Thymus (tissue), 11 donors: ENCODE measurements around the gene BTBD19. TPM values are rescaled to one million over a fixed set of nuclear protein-coding genes. Genes with fewer than 3 reads are reported as not detected.

ENCODE experiments used
- DNase-seq, 9 donors: peaks; one replicate each; pipeline ENCODE4 v3.0.0-alpha.2; 2013; ENCODE audit warnings: low spot score in 9 of 9, low read depth in 6 of 9, missing footprints in 1 of 9
- H3K27ac ChIP-seq, 2 donors: one replicate each; pipeline ENCODE4 v1.5.1; 2013; ENCODE audit warnings: control low read depth in 1 of 2, low read depth in 1 of 2, low read length in 1 of 2, mild to moderate bottlenecking in 1 of 2, moderate library complexity in 1 of 2
- H3K27me3 ChIP-seq, 2 donors: one replicate each; pipeline ENCODE4 v1.5.1; 2013; ENCODE audit warnings: low read length in 1 of 2; ENCODE audit not compliant: control insufficient read depth in 2 of 2, insufficient read depth in 1 of 2
- H3K36me3 ChIP-seq, 2 donors: one replicate each; pipeline ENCODE4 v1.5.1; 2013; ENCODE audit warnings: low read length in 1 of 2, mild to moderate bottlenecking in 1 of 2, moderate library complexity in 1 of 2; ENCODE audit not compliant: control insufficient read depth in 2 of 2, insufficient read depth in 2 of 2
- H3K4me1 ChIP-seq, 2 donors: one replicate each; pipeline ENCODE4 v1.5.1; 2013; ENCODE audit warnings: low read length in 2 of 2; ENCODE audit not compliant: control insufficient read depth in 2 of 2, insufficient read depth in 2 of 2
- H3K4me3 ChIP-seq, 2 donors: one replicate each; pipeline ENCODE4 v1.5.1; 2013; ENCODE audit warnings: low read length in 2 of 2, control low read depth in 1 of 2, mild to moderate bottlenecking in 1 of 2
- H3K9me3 ChIP-seq, 2 donors: one replicate each; pipeline ENCODE4 v1.5.1; 2013; ENCODE audit warnings: low read length in 1 of 2, mild to moderate bottlenecking in 1 of 2; ENCODE audit not compliant: control insufficient read depth in 2 of 2, insufficient read depth in 1 of 2
- WGBS: extraction: QIAGEN DNeasy Blood & Tissue Kit; methylation state at CpG from one replicate; pipeline ENCODE4 v1.1.7; 2013; 5-methylcytosine and 5-hydroxymethylcytosine counted together
- polyA plus RNA-seq: library from polyadenylated mRNA; stranded (reverse); fragments of 200-250 nt; gene quantifications from one replicate; pipeline ENCODE4 v1.2.3, GENCODE V29; 2013
- total RNA-seq: library from RNA; stranded (reverse); fragments of 120-200 nt; gene quantifications from one replicate; pipeline ENCODE4 v1.2.4, GENCODE V29; 2013
- donor health status: healthy.

BTBD19 gene
- total and polyA plus RNA-seq, 2 donors: 0.42 to 3.8 TPM

- no peak overlapping the region for H3K4me3 ChIP-seq
- peaks cover 2 to 39% of the 10 kb centered on the region in 2 donors for H3K4me1 ChIP-seq
- no peak overlapping the region for H3K27ac ChIP-seq
- no peak for DNase-seq
- no peaks in the 10 kb centered on the region for H3K27me3 ChIP-seq
- 96% methylated on average over 10 of the region's 10 CpGs for WGBS
- H3K36me3 ChIP-seq: peaks cover 11 to 13% of the 10 kb centered on the region in 2 donors
- no peaks in the 10 kb centered on the region for H3K9me3 ChIP-seq
Observed at GRCh38 chr1:44798481-44799365, 9.6 kb upstream of the BTBD19 start.

DNA sequence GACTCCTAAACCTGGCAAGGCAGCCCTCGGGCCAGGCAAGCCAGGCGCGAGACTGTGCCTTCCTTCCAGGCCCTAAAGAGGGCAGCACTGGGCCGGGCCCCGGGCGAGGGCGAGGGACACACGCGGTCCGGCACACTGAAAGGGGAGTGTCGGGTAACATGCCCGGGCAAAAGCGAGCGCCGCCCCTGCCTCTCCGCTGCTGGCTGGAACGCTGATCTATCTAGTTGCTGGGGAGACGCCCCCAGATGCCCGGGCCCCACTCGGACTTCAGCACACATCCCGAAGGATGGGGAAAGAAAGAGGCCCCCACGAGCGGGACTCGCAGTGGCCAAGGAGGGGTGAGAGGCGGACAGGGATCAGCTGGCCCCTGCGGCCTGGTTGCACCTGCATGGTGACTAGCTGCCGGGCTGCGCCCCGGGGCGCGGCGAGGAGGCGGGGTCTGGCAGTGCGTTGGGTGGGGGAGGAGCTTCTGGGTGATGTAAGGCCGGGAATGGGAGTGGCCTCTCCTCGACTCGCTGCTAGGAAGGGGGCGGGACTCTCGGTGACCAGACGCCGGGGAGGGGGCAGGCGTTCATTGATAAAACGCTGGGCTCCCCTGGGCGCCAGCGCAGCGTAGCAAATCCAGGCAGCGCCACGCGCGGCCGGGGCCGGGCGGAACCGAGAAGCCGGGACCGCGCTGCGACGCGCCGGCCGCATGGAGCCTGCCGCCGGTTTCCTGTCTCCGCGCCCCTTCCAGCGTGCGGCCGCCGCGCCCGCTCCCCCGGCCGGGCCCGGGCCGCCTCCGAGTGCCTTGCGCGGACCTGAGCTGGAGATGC is 8.3 kb upstream of the BTBD19 start, which contains the start of gene PLK3:
PLK3 (plus strand) TSS at position 608 of the 815 bp plus-strand sequence; CDS start at position 695, 87 bp downstream.
- Histone ChIP-seq H3K4me3 (peak within 1 kb of the TSS; percentile 80 to 81), H3K4me1 (peaks cover 2 to 39% of the 10 kb centered on the region in 2 donors), H3K9me3 (no peaks in the 10 kb centered on the region), H3K36me3 (peaks cover 23 to 24% of the 10 kb centered on the region in 2 donors), H3K27ac (peak within 1 kb of the TSS; percentile 90 to 98), H3K27me3 (no peaks in the 10 kb centered on the region)
- WGBS: under 1% methylated on average over 79 of the region's 79 CpGs
- DNase-seq: peak; percentile 91 to 97 (median 95)

- DNase-seq: no peak
- H3K9me3 ChIP-seq: no peaks in the 10 kb centered on the region
- no peaks in the 10 kb centered on the region for H3K27me3 ChIP-seq
- WGBS: 87% methylated on average over 13 of the region's 13 CpGs
- peak overlapping the region; percentile 21 to 26 for H3K27ac ChIP-seq
- H3K4me3 ChIP-seq: peak overlapping the region; percentile 24 to 37
- H3K36me3 ChIP-seq: peaks cover 36% of the 10 kb centered on the region in 2 donors
- peaks cover 3 to 43% of the 10 kb centered on the region in 2 donors for H3K4me1 ChIP-seq
Observed at GRCh38 chr1:44801491-44802305, 6.6 kb upstream of the BTBD19 start.

DNA sequence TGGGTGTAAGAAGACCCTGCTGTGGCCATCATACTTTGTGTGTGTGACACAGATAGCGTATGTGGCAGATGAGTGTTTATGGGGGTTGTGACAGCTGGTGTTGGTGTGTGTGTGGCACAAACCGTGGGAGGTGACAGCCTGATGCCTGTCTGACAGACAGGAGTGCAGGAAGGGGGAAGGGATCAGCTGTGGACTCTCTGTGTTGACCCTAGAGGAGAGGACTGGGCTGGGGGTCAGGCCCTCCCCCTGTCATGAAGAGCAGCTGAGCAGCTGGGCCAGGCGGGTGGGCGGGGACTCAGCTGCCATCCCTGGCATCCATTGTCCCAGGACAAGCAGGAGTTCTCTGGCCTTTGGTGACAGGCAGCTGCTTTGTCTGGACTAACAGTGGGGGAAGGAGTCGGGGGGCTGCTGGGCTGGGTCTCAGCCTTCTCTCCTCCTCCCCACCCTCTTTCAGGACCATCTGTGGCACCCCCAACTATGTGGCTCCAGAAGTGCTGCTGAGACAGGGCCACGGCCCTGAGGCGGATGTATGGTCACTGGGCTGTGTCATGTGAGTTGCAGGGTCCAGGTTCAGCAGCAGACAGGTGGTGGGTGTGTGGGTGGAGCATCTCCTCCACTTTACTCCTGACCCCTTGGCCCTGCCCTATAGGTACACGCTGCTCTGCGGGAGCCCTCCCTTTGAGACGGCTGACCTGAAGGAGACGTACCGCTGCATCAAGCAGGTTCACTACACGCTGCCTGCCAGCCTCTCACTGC is 5.8 kb upstream of the BTBD19 start:
- H3K9me3 ChIP-seq: no peaks in the 10 kb centered on the region
- H3K27ac ChIP-seq: no peak overlapping the region
- peak overlapping the region; percentile 24 to 37 for H3K4me3 ChIP-seq
- no peaks in the 10 kb centered on the region for H3K27me3 ChIP-seq
- H3K36me3 ChIP-seq: peaks cover 36 to 43% of the 10 kb centered on the region in 2 donors
- DNase-seq: no peak
- WGBS: 96% methylated on average over 13 of the region's 13 CpGs
- H3K4me1 ChIP-seq: peaks cover 10 to 50% of the 10 kb centered on the region in 2 donors

DNA sequence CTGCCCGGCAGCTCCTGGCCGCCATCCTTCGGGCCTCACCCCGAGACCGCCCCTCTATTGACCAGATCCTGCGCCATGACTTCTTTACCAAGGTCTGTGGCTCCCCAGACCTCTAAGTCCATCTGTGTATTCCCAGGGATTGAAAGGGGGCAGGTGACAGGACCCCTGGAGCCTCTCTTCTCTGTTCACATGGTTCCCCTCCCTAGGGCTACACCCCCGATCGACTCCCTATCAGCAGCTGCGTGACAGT is 5.3 kb upstream of the BTBD19 start:
- no peak overlapping the region for H3K27ac ChIP-seq
- no peak for DNase-seq
- H3K36me3 ChIP-seq: peaks cover 36 to 43% of the 10 kb centered on the region in 2 donors
- H3K9me3 ChIP-seq: peaks cover 0 to 4% of the 10 kb centered on the region in 2 donors
- H3K4me1 ChIP-seq: peaks cover 15 to 56% of the 10 kb centered on the region in 2 donors
- 98% methylated on average over 9 of the region's 9 CpGs for WGBS
- H3K27me3 ChIP-seq: no peaks in the 10 kb centered on the region
- H3K4me3 ChIP-seq: no peak overlapping the region

DNA sequence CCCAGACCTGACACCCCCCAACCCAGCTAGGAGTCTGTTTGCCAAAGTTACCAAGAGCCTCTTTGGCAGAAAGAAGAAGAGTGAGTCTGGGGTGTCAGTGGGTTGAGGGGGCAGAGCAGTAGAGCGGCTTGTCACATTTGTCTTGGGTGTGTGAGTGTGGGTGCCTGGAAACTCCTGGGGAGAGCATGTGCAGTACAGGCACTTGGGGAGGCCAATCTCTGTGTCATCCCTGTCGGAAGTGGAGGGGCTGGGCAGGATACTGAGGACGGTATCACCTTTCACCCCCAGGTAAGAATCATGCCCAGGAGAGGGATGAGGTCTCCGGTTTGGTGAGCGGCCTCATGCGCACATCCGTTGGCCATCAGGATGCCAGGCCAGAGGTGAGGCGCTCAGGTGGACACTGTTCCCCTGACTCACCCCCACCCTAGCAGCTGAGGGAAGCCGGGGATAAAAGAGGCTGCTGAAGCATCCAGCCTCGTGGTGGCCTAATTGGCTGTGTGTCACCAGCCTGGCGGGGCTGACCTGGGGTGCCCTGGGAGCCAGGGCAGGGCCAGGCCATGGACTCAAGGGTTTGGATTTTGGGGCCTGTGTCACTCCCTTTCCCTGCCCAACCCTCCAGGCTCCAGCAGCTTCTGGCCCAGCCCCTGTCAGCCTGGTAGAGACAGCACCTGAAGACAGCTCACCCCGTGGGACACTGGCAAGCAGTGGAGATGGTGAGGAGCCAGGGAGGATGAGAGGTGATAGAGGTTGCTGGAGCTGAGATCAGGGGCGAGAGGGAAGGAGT is 4.8 kb upstream of the BTBD19 start:
- Histone ChIP-seq H3K4me1 (peaks cover 21 to 61% of the 10 kb centered on the region in 2 donors), H3K4me3 (no peak overlapping the region)

GRCh38 chr1:44805311-44806024 is 2.9 kb upstream of the BTBD19 start:
- no peak overlapping the region for H3K4me3 ChIP-seq

More for the DNA sequence above, 4.8 kb upstream of the BTBD19 start:
- 97% methylated on average over 13 of the region's 13 CpGs for WGBS
- Histone ChIP-seq H3K27ac (no peak overlapping the region), H3K27me3 (no peaks in the 10 kb centered on the region), H3K36me3 (peaks cover 36 to 43% of the 10 kb centered on the region in 2 donors), H3K9me3 (peaks cover 0 to 7% of the 10 kb centered on the region in 2 donors)
- no peak for DNase-seq

More at GRCh38 chr1:44805311-44806024, 2.9 kb upstream of the BTBD19 start:
- Histone ChIP-seq H3K27ac (no peak overlapping the region), H3K4me1 (peaks cover 40 to 70% of the 10 kb centered on the region in 2 donors), H3K9me3 (peaks cover 0 to 12% of the 10 kb centered on the region in 2 donors), H3K27me3 (no peaks in the 10 kb centered on the region), H3K36me3 (peaks cover 36 to 43% of the 10 kb centered on the region in 2 donors)
- 98% methylated on average over 20 of the region's 20 CpGs for WGBS
- no peak for DNase-seq
